Activated CD8-positive, alpha-beta memory T cell treated with anti-CD3 and anti-CD28 coated beads, Interleukin-2, amount 50 U/mL, for 1 hour (primary cell): ENCODE measurements around the gene HOXA9.

Experiments used
- DNase-seq: peaks from one replicate; pipeline ENCODE4 v3.0.0-alpha.2; 2020; ENCODE audit errors: extremely low read depth

The HOXA9 gene

GRCh38 chr7:27153526-27153925 is 11.8 kb downstream of the HOXA9 start:
- no peak for DNase-seq

GRCh38 chr7:27152816-27153442 is 12.4 kb downstream of the HOXA9 start:
- DNase-seq, result no peak

DNA sequence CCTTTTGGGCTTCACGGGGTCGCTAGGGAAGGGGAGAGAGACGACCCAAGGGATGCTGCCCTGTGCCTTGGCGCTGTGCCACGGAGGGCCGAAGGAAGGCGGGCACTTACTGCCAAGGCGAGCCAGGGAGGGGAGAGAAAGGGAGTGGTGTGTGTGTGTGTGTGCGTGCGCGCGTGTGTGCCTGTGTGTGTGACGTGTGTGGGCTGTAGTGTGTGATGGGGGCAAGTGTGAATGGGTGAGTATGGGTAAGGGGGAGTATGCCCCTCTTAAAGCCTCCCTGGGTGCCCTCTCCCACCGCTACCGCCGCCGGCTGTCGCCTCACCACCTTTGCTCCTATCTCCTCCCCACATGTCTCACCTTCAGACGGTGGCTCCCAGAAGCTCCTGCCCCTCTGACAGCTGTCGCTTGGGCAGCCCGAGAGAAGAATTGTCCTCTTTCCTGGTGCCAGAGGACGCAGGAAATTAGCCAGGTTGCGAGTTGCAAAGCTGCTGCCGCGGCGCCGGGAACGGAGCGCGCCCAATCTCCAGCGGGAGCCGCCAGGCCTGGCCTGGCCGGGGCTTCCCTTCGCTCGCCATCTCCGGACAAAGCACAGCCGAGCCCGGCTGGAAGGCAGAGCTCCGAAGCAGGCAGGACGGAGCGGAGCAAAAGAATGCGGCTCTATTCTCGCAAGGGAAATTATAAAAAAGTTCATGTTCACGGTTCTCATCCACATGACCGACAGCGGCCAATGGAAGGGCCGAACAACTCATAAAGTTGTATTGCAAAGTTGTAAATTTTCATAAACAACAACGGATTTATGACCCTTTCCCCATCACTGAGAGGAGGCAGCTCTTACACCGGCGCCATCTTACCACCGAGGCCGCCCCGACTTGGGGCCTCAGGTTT is 13.2 kb downstream of the HOXA9 start, which contains the start of gene HOXA3:
Gene HOXA3 (minus strand): TSS at position 653 of the 885 bp plus-strand sequence. CDS start 41,943 bp downstream, outside the sequence.
- no peak for DNase-seq

DNA sequence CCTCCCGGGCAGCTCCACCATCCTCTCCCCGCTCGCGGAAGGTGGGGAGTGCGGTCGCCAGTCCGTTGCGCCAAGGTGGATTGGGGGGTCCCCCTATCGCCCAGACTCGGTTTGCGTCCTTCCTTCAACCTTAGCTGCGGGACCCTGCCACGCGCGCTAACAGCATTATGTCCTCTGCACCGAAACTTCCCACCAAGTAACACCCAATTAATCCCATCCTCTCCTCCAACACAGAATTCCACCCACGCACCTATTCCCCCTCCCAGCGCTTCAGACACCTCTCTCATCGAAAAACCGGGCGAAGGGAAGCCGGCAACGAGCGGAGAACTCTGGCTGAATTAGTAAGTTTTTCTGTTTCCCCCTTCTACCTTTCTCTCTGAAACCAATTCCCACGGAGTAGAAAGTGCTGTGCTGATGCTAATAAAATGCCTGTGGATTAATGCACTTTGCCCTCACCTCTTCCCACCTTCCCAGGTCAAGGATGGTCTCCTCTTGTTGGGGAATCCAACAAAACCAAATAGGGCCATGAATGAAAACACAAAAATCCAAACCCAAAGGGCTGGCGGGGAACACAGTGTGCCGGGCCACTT is 13.9 kb downstream of the HOXA9 start:
- no peak for DNase-seq

DNA sequence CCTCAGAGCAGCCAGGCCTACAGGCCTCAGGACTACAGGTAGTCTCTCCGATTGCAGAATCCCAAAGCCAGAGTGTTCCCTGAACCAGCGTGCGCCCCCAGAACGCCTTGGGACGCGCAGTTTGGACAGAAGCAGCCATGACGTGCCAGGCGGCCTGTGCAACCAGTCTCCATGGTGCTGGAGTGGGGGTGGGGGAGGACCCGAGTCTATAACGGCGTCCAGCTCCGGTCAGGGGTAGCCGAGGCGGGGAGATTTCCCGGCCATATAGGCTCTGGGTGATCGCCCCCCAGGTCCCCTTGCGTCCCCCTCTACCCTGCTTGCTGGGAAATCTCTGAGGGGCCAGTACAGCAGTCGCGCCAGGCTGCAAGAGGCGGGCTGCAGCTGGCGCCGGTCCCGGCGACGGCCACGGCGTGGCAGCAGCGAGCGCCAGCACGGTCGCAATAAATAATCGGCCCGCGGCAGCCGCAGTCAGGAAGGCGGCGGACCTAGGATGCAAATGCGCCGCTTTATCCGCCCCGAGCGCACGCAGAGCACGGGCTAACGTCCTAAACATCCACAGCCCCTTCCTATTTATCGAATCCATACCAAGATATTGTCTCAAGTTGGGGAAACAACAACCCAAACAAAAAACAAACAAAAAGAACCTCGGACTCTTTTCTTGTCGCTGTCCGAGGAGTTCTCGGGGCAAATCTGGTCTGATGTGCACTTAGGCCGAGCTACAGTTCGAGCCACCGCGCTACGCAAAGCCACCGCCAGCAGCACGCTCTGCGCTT is 14.6 kb downstream of the HOXA9 start:
- DNase-seq, result no peak

DNA sequence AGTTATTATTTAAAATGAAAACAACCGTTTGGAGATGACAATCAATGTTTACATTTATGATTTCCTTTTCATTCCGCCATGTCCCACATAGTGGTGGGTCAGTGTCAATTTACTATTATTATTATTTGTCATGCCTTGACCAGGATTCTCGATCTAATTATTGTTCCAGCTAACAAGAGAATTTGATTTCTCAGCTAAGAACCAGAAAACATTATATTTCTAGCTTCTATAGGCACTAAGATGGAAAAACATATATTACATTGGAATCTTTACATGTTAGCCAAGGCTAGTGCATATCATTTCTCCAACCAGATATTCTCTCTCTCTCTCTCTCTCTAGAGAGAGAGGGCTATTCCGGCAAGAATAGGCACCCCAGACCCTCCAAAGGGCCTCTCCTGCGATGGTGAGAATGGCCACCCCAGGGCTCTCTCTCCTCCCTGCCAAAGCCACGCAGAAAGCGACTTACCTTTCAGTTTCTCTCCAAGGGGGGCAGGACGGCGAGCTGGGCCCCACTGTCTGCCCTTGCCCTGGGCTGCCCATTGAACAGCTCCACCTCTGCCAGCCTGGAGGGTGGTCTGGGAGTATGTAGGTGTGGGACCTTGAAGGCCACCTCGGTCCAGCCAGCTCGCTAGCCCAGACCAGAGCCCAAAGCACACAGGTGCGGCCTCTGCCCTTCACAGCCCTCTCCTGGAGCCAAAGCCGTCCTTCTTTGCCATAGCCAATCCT is 15.3 kb downstream of the HOXA9 start:
- no peak for DNase-seq

GRCh38 chr7:27148756-27149641 is 16.3 kb downstream of the HOXA9 start:
- no peak for DNase-seq

DNA sequence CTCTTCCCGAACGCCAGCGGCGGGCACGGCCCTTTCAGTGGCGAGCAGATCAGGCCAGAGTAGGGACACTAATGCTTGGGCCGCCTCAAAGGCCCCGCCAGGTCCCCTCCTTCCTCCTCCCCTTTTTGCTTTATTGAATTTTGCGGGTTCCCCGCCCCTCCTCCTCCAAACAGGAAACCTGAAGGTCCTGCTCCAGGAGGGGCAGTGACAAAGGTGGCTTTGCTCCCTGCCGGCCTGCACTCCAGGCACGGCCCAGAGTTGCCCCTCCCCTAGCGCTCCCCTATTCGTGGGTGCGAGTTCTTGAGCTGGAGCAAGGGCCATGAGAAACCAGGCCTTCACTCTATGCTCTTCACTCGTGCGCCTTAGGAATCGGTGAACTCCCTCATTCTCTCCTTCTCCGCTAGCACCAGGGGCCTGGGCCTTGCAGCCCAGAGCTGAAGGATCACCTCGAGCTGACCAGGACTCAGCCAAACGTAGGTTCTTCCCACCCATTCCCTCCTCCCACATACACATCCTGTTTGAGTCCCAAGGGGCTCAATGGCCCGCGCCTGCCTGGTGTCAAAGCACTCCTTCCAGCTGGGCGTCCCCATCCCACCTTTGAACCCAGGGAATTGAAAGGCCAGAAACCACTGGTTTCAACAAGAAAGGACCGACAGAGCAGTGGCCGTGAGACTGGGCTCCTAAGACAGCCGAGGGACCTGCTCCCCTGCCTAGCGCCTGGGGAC is 17.1 kb downstream of the HOXA9 start:
- DNase-seq, result no peak

DNA sequence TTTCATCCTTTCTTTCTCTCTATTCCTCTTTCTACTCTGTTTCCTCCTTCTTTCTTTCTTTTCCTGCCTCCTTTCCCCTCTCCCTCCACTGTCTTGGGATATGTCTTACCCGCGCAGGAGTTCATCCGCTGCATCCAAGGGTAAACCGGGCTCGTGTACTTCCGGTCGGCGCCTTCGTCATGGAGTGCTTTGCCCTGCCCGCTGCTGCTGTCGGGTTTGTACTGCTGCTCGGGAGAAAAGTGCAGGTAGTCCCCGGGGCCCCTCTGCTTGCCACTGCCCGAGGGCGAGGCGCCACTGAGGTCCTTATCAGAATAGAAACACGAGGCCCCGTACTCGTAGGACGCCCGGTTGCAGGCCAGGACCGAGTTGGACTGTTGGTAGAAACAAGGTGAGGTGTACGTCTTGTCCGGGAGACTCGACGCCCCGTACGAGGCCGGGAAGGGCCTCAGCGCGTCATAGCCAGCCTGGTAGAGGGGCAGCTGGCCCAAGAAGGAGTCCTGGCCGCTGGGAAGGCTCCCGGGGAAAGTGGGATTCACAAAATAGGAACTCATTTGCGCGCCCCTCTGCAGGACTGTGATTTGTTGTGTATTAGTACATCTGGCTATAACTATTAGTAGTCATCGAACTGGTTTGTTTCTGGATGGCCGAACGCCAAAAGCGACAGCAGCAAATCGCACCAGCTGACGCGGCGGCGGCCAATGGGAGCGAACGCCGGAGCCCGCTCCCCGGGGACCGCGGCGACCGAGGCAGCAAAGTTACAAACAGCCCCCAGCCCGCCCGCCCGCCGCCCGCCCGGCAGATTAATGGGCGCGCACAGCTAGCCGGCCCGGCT is 17.9 kb downstream of the HOXA9 start, which contains the start of gene HOXA6:
Gene HOXA6 (minus strand): TSS at position 576 of the 832 bp plus-strand sequence. CDS start 25 bp downstream, at position 551.
- DNase-seq, result no peak

DNA sequence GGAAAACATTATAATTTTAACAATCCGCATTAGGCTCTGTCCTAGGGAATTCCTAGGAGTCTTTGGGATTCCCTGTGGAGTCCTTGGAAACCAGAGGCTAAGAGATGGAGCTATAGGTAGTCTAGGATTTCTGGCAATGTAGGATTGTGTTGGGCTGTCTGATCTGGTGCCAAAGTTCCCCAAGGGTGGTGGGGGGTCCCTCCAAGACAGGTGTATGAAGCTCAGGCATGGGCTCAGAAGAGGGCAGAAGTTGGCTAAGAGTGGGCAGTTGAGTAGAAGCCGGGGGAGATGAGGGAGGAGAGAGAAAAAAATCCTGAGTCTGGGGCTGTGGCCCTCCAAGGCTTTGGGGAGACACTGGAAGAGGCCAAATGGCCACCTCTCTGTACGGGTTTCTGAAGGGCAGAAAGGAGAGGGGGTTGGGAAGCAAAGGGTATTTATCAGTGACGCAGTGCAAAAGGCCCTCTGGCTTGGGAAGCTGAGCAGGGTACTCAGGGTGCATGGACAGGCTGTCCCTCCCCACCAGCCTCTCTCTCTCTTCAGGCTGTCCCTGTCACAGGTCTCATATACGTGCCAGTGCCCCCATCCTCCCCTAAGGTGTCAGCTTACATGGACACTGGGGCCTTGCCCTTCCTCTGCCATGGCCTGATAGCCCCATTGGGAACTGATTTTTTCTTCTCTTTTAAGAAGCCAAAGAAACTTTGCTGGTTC is 18.7 kb downstream of the HOXA9 start:
- no peak for DNase-seq

DNA sequence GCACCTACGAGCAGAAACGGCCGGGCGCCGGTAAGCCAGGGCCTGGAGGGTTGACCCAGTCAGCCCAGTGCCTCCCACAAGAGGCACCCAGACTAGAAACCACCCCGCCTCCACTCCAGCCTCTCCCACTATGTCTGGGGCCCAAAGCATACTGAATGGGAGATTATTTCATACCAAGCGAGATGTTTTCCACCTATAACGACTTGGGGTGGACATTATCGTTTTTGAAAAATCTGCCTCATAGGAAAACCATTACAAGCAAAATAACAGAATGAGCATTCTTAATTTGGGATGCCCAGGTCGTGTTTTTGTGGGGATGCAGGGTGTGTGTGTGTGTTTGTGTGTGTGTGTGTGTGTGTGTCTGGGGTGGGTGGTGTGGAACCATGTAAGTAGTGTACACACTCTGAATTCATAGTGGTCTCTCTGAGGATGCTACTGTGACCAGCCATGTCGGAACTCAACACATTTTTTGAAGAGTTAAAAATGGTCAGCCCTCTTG is 19.4 kb downstream of the HOXA9 start:
- no peak for DNase-seq

GRCh38 chr7:27145165-27145913 is 20.0 kb downstream of the HOXA9 start:
- DNase-seq, result no peak

DNA sequence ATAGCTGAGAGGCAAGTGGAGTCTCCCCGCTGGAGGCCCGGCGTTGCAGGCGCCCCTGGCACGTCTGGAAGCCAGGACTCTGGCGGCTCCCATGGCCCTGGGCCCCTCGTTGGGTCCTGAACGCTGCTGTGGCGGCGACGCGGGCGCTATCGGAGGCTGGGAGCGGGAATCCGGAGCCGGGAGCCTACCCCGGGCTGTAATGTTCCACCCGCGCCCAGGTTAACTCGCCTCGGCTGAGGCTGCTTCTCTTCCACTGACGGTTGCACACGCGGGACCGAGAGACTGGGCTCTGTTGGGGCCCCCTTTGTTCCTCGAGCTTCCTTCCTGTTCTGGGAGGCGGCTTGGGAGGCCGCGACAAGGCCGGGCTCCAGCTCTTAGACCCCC is 20.6 kb downstream of the HOXA9 start:
- no peak for DNase-seq

GRCh38 chr7:27143950-27144780 is 21.2 kb downstream of the HOXA9 start:
- no peak for DNase-seq

DNA sequence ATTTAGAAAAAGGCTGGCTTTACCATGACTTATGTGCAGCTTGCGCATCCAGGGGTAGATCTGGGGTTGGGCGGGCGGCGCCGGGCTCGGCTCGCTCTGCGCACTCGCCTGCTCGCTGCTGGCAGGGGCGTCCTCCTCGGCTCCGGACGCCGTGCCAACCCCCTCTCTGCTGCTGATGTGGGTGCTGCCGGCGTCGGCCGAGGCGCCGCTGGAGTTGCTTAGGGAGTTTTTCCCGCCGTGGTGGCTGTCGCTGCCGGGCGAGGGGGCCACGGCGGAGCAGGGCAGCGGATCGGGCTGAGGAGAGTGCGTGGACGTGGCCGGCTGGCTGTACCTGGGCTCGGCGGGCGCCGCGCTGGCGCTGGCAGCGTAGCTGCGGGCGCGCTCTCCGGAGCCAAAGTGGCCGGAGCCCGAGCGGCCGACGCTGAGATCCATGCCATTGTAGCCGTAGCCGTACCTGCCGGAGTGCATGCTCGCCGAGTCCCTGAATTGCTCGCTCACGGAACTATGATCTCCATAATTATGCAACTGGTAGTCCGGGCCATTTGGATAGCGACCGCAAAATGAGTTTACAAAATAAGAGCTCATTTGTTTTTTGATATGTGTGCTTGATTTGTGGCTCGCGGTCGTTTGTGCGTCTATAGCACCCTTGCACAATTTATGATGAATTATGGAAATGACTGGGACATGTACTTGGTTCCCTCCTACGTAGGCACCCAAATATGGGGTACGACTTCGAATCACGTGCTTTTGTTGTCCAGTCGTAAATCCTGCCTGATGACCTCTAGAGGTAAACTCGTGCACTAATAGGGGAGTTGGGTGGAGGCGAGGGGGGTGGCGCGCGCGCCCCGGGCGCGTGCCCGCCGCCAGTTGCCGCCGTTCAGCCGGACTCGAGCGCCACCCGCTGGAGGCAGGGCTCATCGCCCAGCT is 22.1 kb downstream of the HOXA9 start, which contains the start of gene HOXA5:
Gene HOXA5 (minus strand): TSS at position 659 of the 927 bp plus-strand sequence. CDS start 74 bp downstream, at position 585.
- no peak for DNase-seq
